K562 (cell line): Measurements from ENCODE around the gene BCL2L13. TPM values are rescaled to one million over a fixed set of nuclear protein-coding genes. Genes with fewer than 3 reads are reported as not detected.
A peak's percentile ranks its signal among the peaks of the same experiment; 100 is the strongest.

ENCODE experiments used
- CCNT2 ChIP-seq: IDR thresholded peaks from 2 replicates; pipeline ENCODE4 v1.6.1; 2011; ENCODE audit warnings: borderline replicate concordance, low read depth, mild to moderate bottlenecking, moderate library complexity, mixed read lengths, low read length; ENCODE audit not compliant: insufficient read length; ENCODE audit errors: extremely low read depth
- CEBPG ChIP-seq, 3 experiments: fragments of 200-800 bp in 1 of 3; sonication (Bioruptor generic) in 1 of 3; sonication (generic) in 1 of 3; formaldehyde crosslinking in 1 of 3; IDR thresholded peaks in 2 of 3; conservative IDR thresholded peaks in 1 of 3; 2 replicates each; pipeline versions ENCODE4 v1.6.1 to v1.8.0; 2016 to 2022; ENCODE audit warnings: missing compliant biosample characterization in 2 of 3, missing genetic modification characterization in 2 of 3, mild to moderate bottlenecking in 1 of 3, missing genetic modification reagents in 1 of 3
- CHD1 ChIP-seq: fragments of 200-600 bp; sonication (generic); IDR thresholded peaks from one replicate; pipeline ENCODE4 v1.6.1; 2012; ENCODE audit warnings: mild to moderate bottlenecking, moderate library complexity, low read length, inconsistent platforms
- DACH1 ChIP-seq: fragments of 450-650 bp; IDR thresholded peaks from 2 replicates; pipeline ENCODE4 v1.6.1; 2018; ENCODE audit not compliant: partially characterized antibody
- EP400 ChIP-seq: fragments of 450-650 bp; IDR thresholded peaks from 2 replicates; pipeline ENCODE4 v1.6.1; 2017; ENCODE audit warnings: antibody characterized with exemption, mild to moderate bottlenecking, moderate library complexity
- GABPB2 ChIP-seq: fragments of 250-450 bp; sonication (Bioruptor Pico); conservative IDR thresholded peaks from 2 replicates; pipeline ENCODE4 v1.5.1; 2021; ENCODE audit warnings: mild to moderate bottlenecking
- KDM2B ChIP-seq: fragments of 250-450 bp; sonication (Bioruptor Pico); IDR thresholded peaks from 2 replicates; pipeline ENCODE4 v1.8.0; 2021; ENCODE audit warnings: mild to moderate bottlenecking, moderate library complexity
- KDM5B ChIP-seq: fragments of 200-600 bp; sonication (generic); IDR thresholded peaks from 2 replicates; pipeline ENCODE4 v1.6.1; 2012; ENCODE audit warnings: low read depth, mild to moderate bottlenecking, moderate library complexity, low read length, control low read depth, inconsistent platforms; ENCODE audit not compliant: insufficient replicate concordance
- KLF1 ChIP-seq: fragments of 450-650 bp; IDR thresholded peaks from 2 replicates; pipeline ENCODE4 v1.6.1; 2016; ENCODE audit warnings: missing genetic modification characterization, missing compliant biosample characterization
- POLR2AphosphoS2 ChIP-seq: IDR thresholded peaks from 2 replicates; pipeline ENCODE4 v1.6.1; 2012; ENCODE audit warnings: low read length, improper control_type of control experiment
- SFPQ ChIP-seq: fragments of 200-400 bp; formaldehyde crosslinking; IDR thresholded peaks from 2 replicates; pipeline ENCODE4 v1.6.1; 2017; ENCODE audit warnings: mild to moderate bottlenecking, low read depth, low read length, moderate library complexity
- SMAD1 ChIP-seq: fragments of 150-350 bp; IDR thresholded peaks from 2 replicates; pipeline ENCODE4 v1.6.1; 2014; ENCODE audit warnings: low read length, low read depth; ENCODE audit not compliant: partially characterized antibody
- TEAD2 ChIP-seq: fragments of 450-650 bp; IDR thresholded peaks from 2 replicates; pipeline ENCODE4 v1.6.1; 2016; ENCODE audit warnings: missing genetic modification characterization, control low read depth, missing compliant biosample characterization
- TFAM ChIP-seq: fragments of 250-450 bp; sonication (Bioruptor Pico); conservative IDR thresholded peaks from 2 replicates; pipeline ENCODE4 v1.5.0; 2021; ENCODE audit warnings: mild to moderate bottlenecking, moderate library complexity
- YBX1 ChIP-seq: fragments of 450-650 bp; IDR thresholded peaks from 2 replicates; pipeline ENCODE4 v1.7.1; 2016; ENCODE audit warnings: mild to moderate bottlenecking
- ZNF12 ChIP-seq: sonication (generic); formaldehyde crosslinking; IDR thresholded peaks from 2 replicates; pipeline ENCODE4 v1.4.0; 2020; ENCODE audit warnings: mild to moderate bottlenecking, missing genetic modification reagents
- ZNF444 ChIP-seq: fragments of 250-450 bp; sonication (Bioruptor Pico); IDR thresholded peaks from 2 replicates; pipeline ENCODE4 v1.4.0; 2020; ENCODE audit warnings: mild to moderate bottlenecking, moderate library complexity
- polyA plus RNA-seq, 8 experiments: library from polyadenylated mRNA; depleted of rRNA in 4 of 8; stranded (reverse) in 5 of 8; unstranded in 3 of 8; fragments of >200 nt; fragmentation: Nextera tagmentation in 2 of 8; fragmentation: Illumina TruSeq in 1 of 8; extraction: Ambion mirVana in 2 of 8; extraction: Trizol in 1 of 8; gene quantifications; 2 replicates each; pipeline versions ENCODE4 v1.2.1 to v1.2.3, GENCODE V29; 2011 to 2014; ENCODE audit warnings: inconsistent platforms in 1 of 8, missing spikeins in 1 of 8
- total RNA-seq, 7 experiments: library from RNA; depleted of rRNA in 6 of 7; stranded (reverse); fragments of >200 nt in 6 of 7; fragmentation: Illumina TruSeq in 2 of 7; extraction: Trizol in 2 of 7; gene quantifications; 2 replicates each; pipeline versions ENCODE4 v1.2.1 to v1.2.3, GENCODE V29; 2011 to 2021; ENCODE audit warnings: low replicate concordance in 1 of 7

BCL2L13 gene
- total and polyA plus RNA-seq, 9 of the 15 experiments (the other 6 are each of a cell fraction or from before 2014, with no cell fraction given): 41.5 to 63.4 (median 56.5) TPM

- TF ChIP-seq CCNT2: peak; percentile 54
- 0 out of 2 replicates have a peak, but pooled peaks have one; percentile 1 for TF ChIP-seq KDM2B (CRISPR knock-in tag)
- TF ChIP-seq YBX1: no peak
- peak; percentile 96 for TF ChIP-seq POLR2AphosphoS2
- no peak for TF ChIP-seq TFAM (CRISPR knock-in tag)
- no peak for TF ChIP-seq ZNF444 (CRISPR knock-in tag)
- TF ChIP-seq TEAD2: no peak
- TF ChIP-seq CEBPG (CRISPR knock-in tag; IDR thresholded peaks at IDR 0.05): peak; percentile 29
- TF ChIP-seq CEBPG (tag; conservative IDR thresholded peaks at IDR 0.05 in 1 of 2, IDR thresholded peaks at IDR 0.05 in 1 of 2): no peak
- no peak for TF ChIP-seq DACH1
- TF ChIP-seq KLF1 (tag): peak; percentile 80; the same call in 1 of the 2 replicates
- TF ChIP-seq GABPB2 (CRISPR knock-in tag): peak; percentile 75; the same call in 1 of the 2 replicates
- peak; percentile 85; the same call in 1 of the 2 replicates for TF ChIP-seq ZNF12 (CRISPR knock-in tag)
- no peak for TF ChIP-seq SFPQ
- TF ChIP-seq EP400: peak; percentile 92
- peak; percentile 97 for TF ChIP-seq KDM5B
- TF ChIP-seq SMAD1: peak; percentile 17
- TF ChIP-seq CHD1: peak; percentile 99
Observed at GRCh38 chr22:17638432-17639246, at the start of gene BCL2L13 (continued).
